GM23338 (cell line): ENCODE measurements around the gene CAPN8. TPM values are rescaled to one million over a fixed set of nuclear protein-coding genes. Genes with fewer than 3 reads are reported as not detected.

Experiments
- ATAC-seq: fragments of 200-7000 bp; cut with Tn5 transposase; 3 replicates; pipeline ENCODE4 v1.9.1; 2020
- DNase-seq: peaks from one replicate; pipeline ENCODE4 v3.0.0-alpha.2; 2015; ENCODE audit warnings: low spot score
- H2AFZ ChIP-seq: fragments of 200-600 bp; sonication (generic); 2 replicates; pipeline ENCODE4 v1.8.0; 2016; ENCODE audit warnings: antibody characterized with exemption, mild to moderate bottlenecking, moderate library complexity
- H3F3A ChIP-seq: fragments of 200-600 bp; sonication (generic); replicated peaks from 2 replicates; pipeline ENCODE4 v1.8.0; 2017; ENCODE audit warnings: antibody characterized with exemption, mixed run types, low read depth
- H3K27ac ChIP-seq: fragments of 200-600 bp; sonication (generic); 2 replicates; pipeline ENCODE4 v1.6.1; 2016; ENCODE audit warnings: low read depth
- H3K27me3 ChIP-seq: fragments of 200-600 bp; sonication (generic); 2 replicates; pipeline ENCODE4 v1.8.0; 2016; ENCODE audit warnings: mild to moderate bottlenecking, mixed run types, moderate library complexity; ENCODE audit not compliant: insufficient read depth
- H3K36me3 ChIP-seq: fragments of 200-600 bp; sonication (generic); 2 replicates; pipeline ENCODE4 v1.8.0; 2016; ENCODE audit warnings: mild to moderate bottlenecking; ENCODE audit not compliant: insufficient read depth
- H3K4me1 ChIP-seq: fragments of 200-600 bp; sonication (generic); 2 replicates; pipeline ENCODE4 v1.8.0; 2016; ENCODE audit warnings: mild to moderate bottlenecking, moderate library complexity; ENCODE audit not compliant: insufficient read depth
- H3K4me2 ChIP-seq: fragments of 200-600 bp; sonication (generic); 2 replicates; pipeline ENCODE4 v1.7.1; 2017; ENCODE audit warnings: mixed run types
- H3K4me3 ChIP-seq: fragments of 200-600 bp; sonication (generic); 2 replicates; pipeline ENCODE4 v1.6.1; 2016; ENCODE audit warnings: mixed run types
- H3K79me2 ChIP-seq: fragments of 200-600 bp; sonication (generic); replicated peaks from 2 replicates; pipeline ENCODE4 v1.8.0; 2017; ENCODE audit warnings: mild to moderate bottlenecking; ENCODE audit not compliant: insufficient read depth
- H3K9me2 ChIP-seq: fragments of 200-600 bp; sonication (generic); 2 replicates; pipeline ENCODE4 v1.8.0; 2017; ENCODE audit not compliant: insufficient read depth
- H4K20me1 ChIP-seq: fragments of 200-600 bp; sonication (generic); replicated peaks from 2 replicates; pipeline ENCODE4 v1.8.0; 2017; ENCODE audit warnings: mild to moderate bottlenecking; ENCODE audit not compliant: insufficient read depth
- H3K27ac Mint-ChIP-seq: 2 replicates; pipeline ENCODE4 v1.8.0; 2020; ENCODE audit warnings: inconsistent platforms, mild to moderate bottlenecking, moderate library complexity, mixed read lengths
- H3K27me3 Mint-ChIP-seq: 3 replicates; pipeline ENCODE4 v1.8.0; 2022; ENCODE audit warnings: low read depth, mild to moderate bottlenecking, moderate library complexity, mixed read lengths, inconsistent platforms; ENCODE audit not compliant: insufficient read depth, poor library complexity
- H3K36me3 Mint-ChIP-seq: 3 replicates; pipeline ENCODE4 v1.8.0; 2021; ENCODE audit warnings: low read depth, mild to moderate bottlenecking, inconsistent platforms, moderate library complexity, mixed read lengths
- H3K4me1 Mint-ChIP-seq: 3 replicates; pipeline ENCODE4 v1.8.0; 2020; ENCODE audit warnings: mild to moderate bottlenecking, inconsistent platforms, mixed read lengths
- H3K4me3 Mint-ChIP-seq: 3 replicates; pipeline ENCODE4 v1.8.0; 2021; ENCODE audit warnings: moderate library complexity, mild to moderate bottlenecking, inconsistent platforms, mixed read lengths
- H3K9me3 Mint-ChIP-seq: 3 replicates; pipeline ENCODE4 v1.8.0; 2020; ENCODE audit warnings: moderate library complexity, mild to moderate bottlenecking, inconsistent platforms, mixed read lengths
- CREB1 ChIP-seq: fragments of 250-450 bp; sonication (Bioruptor Pico); IDR thresholded peaks from 2 replicates; pipeline ENCODE4 v1.5.0; 2020; ENCODE audit warnings: low read depth, mild to moderate bottlenecking, moderate library complexity
- EZH2 ChIP-seq: fragments of 200-600 bp; sonication (generic); IDR thresholded peaks from one replicate; pipeline ENCODE4 v1.8.0; 2017; ENCODE audit warnings: antibody characterized with exemption, mild to moderate bottlenecking, low read depth; ENCODE audit not compliant: unreplicated experiment
- EZH2phosphoT487 ChIP-seq: fragments of 200-600 bp; sonication (generic); IDR thresholded peaks from one replicate; pipeline ENCODE4 v1.8.1; 2018; ENCODE audit warnings: antibody characterized with exemption; ENCODE audit not compliant: unreplicated experiment
- STAT1 ChIP-seq: IDR thresholded peaks from one replicate; pipeline ENCODE4 v1.6.1; 2016; ENCODE audit warnings: antibody characterized with exemption; ENCODE audit not compliant: unreplicated experiment
- ZNF114 ChIP-seq: fragments of 250-450 bp; sonication (Bioruptor Pico); IDR thresholded peaks from 2 replicates; pipeline ENCODE4 v1.5.0; 2020; ENCODE audit warnings: mild to moderate bottlenecking, moderate library complexity
- ZNF331 ChIP-seq: fragments of 250-450 bp; sonication (Bioruptor Pico); IDR thresholded peaks from 2 replicates; pipeline ENCODE4 v1.5.0; 2020; ENCODE audit warnings: low read depth, mild to moderate bottlenecking, moderate library complexity
- polyA plus RNA-seq: library from polyadenylated mRNA; unstranded; fragments of >200 nt; fragmentation: Nextera tagmentation; extraction: Ambion mirVana; gene quantifications from 2 replicates; pipeline ENCODE4 v1.2.1, GENCODE V29; 2016
- total RNA-seq: library from RNA; depleted of rRNA; stranded (reverse); fragments of >200 nt; shearing (Covaris generic); gene quantifications from 2 replicates; pipeline ENCODE4 v1.2.3, GENCODE V29; 2014
- TF ChIP-seq, protein P1 (sequence below): IDR thresholded peaks from one replicate; pipeline ENCODE4 v1.6.1; 2018; ENCODE audit warnings: antibody characterized with exemption; ENCODE audit not compliant: unreplicated experiment
- TF ChIP-seq, protein P2 (sequence below): IDR thresholded peaks from 2 replicates; pipeline ENCODE4 v1.6.1; 2016; ENCODE audit warnings: antibody characterized with exemption
- TF ChIP-seq, protein P3 (sequence below): fragments of 250-450 bp; sonication (Bioruptor Pico); IDR thresholded peaks from 2 replicates; pipeline ENCODE4 v1.5.0; 2020; ENCODE audit warnings: mild to moderate bottlenecking, moderate library complexity
- TF ChIP-seq, protein P4 (sequence below), 2 experiments: fragments of 200-600 bp in 1 of 2; sonication (generic) in 1 of 2; conservative IDR thresholded peaks; 2 replicates each; pipeline versions ENCODE4 v1.5.1 to v1.6.1; 2016 to 2017; ENCODE audit warnings: antibody characterized with exemption in 2 of 2, low read depth in 2 of 2, mild to moderate bottlenecking in 2 of 2, moderate library complexity in 1 of 2

The CAPN8 gene
- total and polyA plus RNA-seq, 2 experiments from 2014 or later = not detected

DNA sequence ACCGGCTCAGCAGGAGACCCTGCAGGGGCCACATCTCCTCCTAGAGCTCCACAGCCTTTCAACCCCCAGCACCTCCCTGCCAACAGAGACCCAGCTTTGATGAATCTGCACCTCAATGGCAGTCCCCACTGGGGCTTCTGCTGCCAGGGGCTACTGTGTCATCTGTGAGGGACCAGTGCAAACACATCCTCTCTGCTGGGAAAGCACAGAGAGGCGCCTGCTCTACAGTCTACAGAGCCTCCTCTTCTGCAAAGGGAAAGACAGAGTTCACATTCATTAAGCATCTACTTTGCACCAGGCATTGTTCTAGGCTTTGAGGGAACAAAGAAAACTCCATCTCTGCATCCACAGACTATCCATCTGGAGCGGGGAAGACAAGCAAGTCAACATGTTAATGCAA lies 125.8 kb downstream of the CAPN8 start:
- no peaks in the 10 kb centered on the region for H3F3A ChIP-seq
- TF ChIP-seq STAT1 (no peak), CREB1 (no peak), EZH2phosphoT487 (no peak)
- H3K27ac ChIP-seq = no peak overlapping the region
- Mint-ChIP-seq H3K27ac (no peak overlapping the region), H3K4me3 (no peak overlapping the region), H3K9me3 (no peaks in the 10 kb centered on the region), H3K27me3 (no peaks in the 10 kb centered on the region), H3K36me3 (no peaks in the 10 kb centered on the region), H3K4me1 (peaks cover 4% of the 10 kb centered on the region; the same call in 2 of the 3 replicates)
- no peak overlapping the region for H3K4me2 ChIP-seq
- H4K20me1 ChIP-seq = no peaks in the 10 kb centered on the region
- no peaks in the 10 kb centered on the region for H3K36me3 ChIP-seq
- 0 out of 2 replicates have a peak, but pooled peaks cover 6% of the 10 kb centered on the region for H3K9me2 ChIP-seq
- H3K79me2 ChIP-seq = no peaks in the 10 kb centered on the region
- no peaks in the 10 kb centered on the region for H3K4me1 ChIP-seq
- no peak; the same call in 2 of the 3 replicates for ATAC-seq
- no peak overlapping the region for H3K4me3 ChIP-seq
- H3K27me3 ChIP-seq = no peaks in the 10 kb centered on the region
- no peak for DNase-seq
- H2AFZ ChIP-seq = no peak overlapping the region

DNA sequence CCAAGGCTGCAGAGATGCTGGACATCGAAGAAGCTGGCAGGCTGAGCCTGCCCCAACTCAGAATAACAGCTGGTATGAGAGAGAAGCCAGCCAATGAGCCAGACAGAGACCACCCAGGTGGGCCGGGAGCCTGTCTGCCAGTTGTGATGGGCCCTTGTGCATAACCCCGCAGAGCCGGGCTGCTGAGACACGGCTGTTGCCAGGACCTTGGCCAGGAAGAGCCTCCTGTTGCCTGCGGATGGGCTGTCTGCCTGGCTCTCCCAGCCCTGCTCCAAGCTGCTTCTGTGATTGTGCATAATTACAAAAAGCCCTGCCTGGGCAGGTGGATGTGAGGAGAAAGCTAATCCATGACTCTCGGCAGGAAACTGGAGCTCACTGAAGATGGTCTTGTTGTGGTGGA lies 126.5 kb downstream of the CAPN8 start:
- H3K4me3 ChIP-seq = no peak overlapping the region
- no peak overlapping the region for H3K4me2 ChIP-seq
- no peaks in the 10 kb centered on the region for H3K79me2 ChIP-seq
- peaks cover 4% of the 10 kb centered on the region; the same call in 2 of the 3 replicates for H3K4me1 Mint-ChIP-seq
- H3K4me1 ChIP-seq = no peaks in the 10 kb centered on the region
- H3K27me3 ChIP-seq = no peaks in the 10 kb centered on the region
- no peak overlapping the region for H3K27ac Mint-ChIP-seq
- H4K20me1 ChIP-seq = no peaks in the 10 kb centered on the region
- H2AFZ ChIP-seq = no peak overlapping the region
- no peaks in the 10 kb centered on the region for H3K9me3 Mint-ChIP-seq
- H3K36me3 Mint-ChIP-seq = no peaks in the 10 kb centered on the region
- H3K27ac ChIP-seq = no peak overlapping the region
- no peak overlapping the region for H3K4me3 Mint-ChIP-seq
- DNase-seq (no peak), ATAC-seq (no peak)
- H3K27me3 Mint-ChIP-seq = no peaks in the 10 kb centered on the region
- no peaks in the 10 kb centered on the region for H3K36me3 ChIP-seq
- 0 out of 2 replicates have a peak, but pooled peaks cover 6% of the 10 kb centered on the region for H3K9me2 ChIP-seq
- no peaks in the 10 kb centered on the region for H3F3A ChIP-seq
- TF ChIP-seq ZNF331 (CRISPR knock-in tag) = no peak
- TF ChIP-seq, protein P1, sequence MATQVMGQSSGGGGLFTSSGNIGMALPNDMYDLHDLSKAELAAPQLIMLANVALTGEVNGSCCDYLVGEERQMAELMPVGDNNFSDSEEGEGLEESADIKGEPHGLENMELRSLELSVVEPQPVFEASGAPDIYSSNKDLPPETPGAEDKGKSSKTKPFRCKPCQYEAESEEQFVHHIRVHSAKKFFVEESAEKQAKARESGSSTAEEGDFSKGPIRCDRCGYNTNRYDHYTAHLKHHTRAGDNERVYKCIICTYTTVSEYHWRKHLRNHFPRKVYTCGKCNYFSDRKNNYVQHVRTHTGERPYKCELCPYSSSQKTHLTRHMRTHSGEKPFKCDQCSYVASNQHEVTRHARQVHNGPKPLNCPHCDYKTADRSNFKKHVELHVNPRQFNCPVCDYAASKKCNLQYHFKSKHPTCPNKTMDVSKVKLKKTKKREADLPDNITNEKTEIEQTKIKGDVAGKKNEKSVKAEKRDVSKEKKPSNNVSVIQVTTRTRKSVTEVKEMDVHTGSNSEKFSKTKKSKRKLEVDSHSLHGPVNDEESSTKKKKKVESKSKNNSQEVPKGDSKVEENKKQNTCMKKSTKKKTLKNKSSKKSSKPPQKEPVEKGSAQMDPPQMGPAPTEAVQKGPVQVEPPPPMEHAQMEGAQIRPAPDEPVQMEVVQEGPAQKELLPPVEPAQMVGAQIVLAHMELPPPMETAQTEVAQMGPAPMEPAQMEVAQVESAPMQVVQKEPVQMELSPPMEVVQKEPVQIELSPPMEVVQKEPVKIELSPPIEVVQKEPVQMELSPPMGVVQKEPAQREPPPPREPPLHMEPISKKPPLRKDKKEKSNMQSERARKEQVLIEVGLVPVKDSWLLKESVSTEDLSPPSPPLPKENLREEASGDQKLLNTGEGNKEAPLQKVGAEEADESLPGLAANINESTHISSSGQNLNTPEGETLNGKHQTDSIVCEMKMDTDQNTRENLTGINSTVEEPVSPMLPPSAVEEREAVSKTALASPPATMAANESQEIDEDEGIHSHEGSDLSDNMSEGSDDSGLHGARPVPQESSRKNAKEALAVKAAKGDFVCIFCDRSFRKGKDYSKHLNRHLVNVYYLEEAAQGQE = no peak
- no peak for TF ChIP-seq CREB1
- TF ChIP-seq, protein P2, sequence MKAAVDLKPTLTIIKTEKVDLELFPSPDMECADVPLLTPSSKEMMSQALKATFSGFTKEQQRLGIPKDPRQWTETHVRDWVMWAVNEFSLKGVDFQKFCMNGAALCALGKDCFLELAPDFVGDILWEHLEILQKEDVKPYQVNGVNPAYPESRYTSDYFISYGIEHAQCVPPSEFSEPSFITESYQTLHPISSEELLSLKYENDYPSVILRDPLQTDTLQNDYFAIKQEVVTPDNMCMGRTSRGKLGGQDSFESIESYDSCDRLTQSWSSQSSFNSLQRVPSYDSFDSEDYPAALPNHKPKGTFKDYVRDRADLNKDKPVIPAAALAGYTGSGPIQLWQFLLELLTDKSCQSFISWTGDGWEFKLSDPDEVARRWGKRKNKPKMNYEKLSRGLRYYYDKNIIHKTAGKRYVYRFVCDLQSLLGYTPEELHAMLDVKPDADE = no peak
- no peak for TF ChIP-seq ZNF114 (CRISPR knock-in tag)
- TF ChIP-seq, protein P3, sequence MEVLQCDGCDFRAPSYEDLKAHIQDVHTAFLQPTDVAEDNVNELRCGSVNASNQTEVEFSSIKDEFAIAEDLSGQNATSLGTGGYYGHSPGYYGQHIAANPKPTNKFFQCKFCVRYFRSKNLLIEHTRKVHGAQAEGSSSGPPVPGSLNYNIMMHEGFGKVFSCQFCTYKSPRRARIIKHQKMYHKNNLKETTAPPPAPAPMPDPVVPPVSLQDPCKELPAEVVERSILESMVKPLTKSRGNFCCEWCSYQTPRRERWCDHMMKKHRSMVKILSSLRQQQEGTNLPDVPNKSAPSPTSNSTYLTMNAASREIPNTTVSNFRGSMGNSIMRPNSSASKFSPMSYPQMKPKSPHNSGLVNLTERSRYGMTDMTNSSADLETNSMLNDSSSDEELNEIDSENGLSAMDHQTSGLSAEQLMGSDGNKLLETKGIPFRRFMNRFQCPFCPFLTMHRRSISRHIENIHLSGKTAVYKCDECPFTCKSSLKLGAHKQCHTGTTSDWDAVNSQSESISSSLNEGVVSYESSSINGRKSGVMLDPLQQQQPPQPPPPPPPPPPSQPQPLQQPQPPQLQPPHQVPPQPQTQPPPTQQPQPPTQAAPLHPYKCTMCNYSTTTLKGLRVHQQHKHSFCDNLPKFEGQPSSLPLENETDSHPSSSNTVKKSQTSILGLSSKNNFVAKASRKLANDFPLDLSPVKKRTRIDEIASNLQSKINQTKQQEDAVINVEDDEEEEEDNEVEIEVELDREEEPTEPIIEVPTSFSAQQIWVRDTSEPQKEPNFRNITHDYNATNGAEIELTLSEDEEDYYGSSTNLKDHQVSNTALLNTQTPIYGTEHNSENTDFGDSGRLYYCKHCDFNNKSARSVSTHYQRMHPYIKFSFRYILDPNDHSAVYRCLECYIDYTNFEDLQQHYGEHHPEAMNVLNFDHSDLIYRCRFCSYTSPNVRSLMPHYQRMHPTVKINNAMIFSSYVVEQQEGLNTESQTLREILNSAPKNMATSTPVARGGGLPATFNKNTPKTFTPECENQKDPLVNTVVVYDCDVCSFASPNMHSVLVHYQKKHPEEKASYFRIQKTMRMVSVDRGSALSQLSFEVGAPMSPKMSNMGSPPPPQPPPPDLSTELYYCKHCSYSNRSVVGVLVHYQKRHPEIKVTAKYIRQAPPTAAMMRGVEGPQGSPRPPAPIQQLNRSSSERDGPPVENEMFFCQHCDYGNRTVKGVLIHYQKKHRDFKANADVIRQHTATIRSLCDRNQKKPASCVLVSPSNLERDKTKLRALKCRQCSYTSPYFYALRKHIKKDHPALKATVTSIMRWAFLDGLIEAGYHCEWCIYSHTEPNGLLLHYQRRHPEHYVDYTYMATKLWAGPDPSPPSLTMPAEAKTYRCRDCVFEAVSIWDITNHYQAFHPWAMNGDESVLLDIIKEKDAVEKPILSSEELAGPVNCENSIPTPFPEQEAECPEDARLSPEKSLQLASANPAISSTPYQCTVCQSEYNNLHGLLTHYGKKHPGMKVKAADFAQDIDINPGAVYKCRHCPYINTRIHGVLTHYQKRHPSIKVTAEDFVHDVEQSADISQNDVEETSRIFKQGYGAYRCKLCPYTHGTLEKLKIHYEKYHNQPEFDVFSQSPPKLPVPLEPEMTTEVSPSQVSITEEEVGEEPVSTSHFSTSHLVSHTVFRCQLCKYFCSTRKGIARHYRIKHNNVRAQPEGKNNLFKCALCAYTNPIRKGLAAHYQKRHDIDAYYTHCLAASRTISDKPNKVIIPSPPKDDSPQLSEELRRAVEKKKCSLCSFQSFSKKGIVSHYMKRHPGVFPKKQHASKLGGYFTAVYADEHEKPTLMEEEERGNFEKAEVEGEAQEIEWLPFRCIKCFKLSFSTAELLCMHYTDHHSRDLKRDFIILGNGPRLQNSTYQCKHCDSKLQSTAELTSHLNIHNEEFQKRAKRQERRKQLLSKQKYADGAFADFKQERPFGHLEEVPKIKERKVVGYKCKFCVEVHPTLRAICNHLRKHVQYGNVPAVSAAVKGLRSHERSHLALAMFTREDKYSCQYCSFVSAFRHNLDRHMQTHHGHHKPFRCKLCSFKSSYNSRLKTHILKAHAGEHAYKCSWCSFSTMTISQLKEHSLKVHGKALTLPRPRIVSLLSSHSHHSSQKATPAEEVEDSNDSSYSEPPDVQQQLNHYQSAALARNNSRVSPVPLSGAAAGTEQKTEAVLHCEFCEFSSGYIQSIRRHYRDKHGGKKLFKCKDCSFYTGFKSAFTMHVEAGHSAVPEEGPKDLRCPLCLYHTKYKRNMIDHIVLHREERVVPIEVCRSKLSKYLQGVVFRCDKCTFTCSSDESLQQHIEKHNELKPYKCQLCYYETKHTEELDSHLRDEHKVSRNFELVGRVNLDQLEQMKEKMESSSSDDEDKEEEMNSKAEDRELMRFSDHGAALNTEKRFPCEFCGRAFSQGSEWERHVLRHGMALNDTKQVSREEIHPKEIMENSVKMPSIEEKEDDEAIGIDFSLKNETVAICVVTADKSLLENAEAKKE (CRISPR knock-in tag) = no peak
- TF ChIP-seq, protein P4, sequence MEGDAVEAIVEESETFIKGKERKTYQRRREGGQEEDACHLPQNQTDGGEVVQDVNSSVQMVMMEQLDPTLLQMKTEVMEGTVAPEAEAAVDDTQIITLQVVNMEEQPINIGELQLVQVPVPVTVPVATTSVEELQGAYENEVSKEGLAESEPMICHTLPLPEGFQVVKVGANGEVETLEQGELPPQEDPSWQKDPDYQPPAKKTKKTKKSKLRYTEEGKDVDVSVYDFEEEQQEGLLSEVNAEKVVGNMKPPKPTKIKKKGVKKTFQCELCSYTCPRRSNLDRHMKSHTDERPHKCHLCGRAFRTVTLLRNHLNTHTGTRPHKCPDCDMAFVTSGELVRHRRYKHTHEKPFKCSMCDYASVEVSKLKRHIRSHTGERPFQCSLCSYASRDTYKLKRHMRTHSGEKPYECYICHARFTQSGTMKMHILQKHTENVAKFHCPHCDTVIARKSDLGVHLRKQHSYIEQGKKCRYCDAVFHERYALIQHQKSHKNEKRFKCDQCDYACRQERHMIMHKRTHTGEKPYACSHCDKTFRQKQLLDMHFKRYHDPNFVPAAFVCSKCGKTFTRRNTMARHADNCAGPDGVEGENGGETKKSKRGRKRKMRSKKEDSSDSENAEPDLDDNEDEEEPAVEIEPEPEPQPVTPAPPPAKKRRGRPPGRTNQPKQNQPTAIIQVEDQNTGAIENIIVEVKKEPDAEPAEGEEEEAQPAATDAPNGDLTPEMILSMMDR (conservative IDR thresholded peaks at IDR 0.05; ENCODE audit: low read depth in 2 of 2) = no peak
- TF ChIP-seq EZH2 = no peak
